ENCODE data around the gene RXFP2. TPM values are rescaled to one million over a fixed set of nuclear protein-coding genes. Genes with fewer than 3 reads are reported as not detected.

RXFP2 gene
- total and polyA plus RNA-seq, 10 of the 15 experiments (the other 5 are each of a cell fraction or from before 2014, with no cell fraction given): 0.01 to 0.05 TPM; not detected in 8

DNA sequence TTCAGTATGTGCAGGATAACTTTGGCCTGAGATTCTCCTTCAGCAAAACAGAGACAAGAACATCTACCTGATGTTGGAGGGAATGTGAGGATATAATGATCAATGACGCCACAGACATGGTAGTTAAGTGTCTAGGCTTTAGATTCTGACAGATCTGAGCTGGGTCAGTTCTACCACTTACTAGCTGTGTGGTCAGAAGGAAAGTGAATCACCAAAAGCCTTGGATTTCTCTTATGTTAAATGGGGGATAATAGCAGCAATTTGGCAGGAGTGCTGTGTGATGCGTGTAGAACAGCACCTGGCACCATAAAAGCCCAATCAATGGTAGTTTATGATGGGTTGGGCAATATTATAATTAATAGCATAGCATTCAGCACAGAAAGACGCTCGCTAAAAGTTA lies 41.7 kb downstream of the RXFP2 start:
- no peaks in the 10 kb centered on the region for H3K9me3 ChIP-seq (replicated peaks; ENCODE audit: control insufficient read depth, insufficient read depth, low read length)
- POLR2A ChIA-PET: no interaction called here
- H3K4me2 ChIP-seq (ENCODE audit: control insufficient read depth, insufficient read depth): no peak overlapping the region
- H2AFZ ChIP-seq (ENCODE audit: control insufficient read depth, low read depth, low read length): no peak overlapping the region
- SMC1A ChIA-PET (ENCODE audit: uncharacterized antibody, unreplicated experiment): no interaction called here
- FAIRE-seq (no peak), ATAC-seq (no peak), DNase-seq (ENCODE audit: low read depth, low spot score) (no peak)
- no peaks in the 10 kb centered on the region for H3K36me3 ChIP-seq (ENCODE audit: control insufficient read depth in 2 of 2, insufficient read depth in 2 of 2, low read length in 1 of 2)
- no peak overlapping the region for H3K4me3 ChIP-seq
- no peak overlapping the region for H3K9ac ChIP-seq (ENCODE audit: control insufficient read depth, insufficient read depth, low read length)
- no peaks in the 10 kb centered on the region for H3K79me2 ChIP-seq (ENCODE audit: control insufficient read depth, insufficient read depth, low read length)
- BruUV-seq (replicated peaks): no TSS peak
- no peaks in the 10 kb centered on the region for H4K20me1 ChIP-seq (ENCODE audit: control insufficient read depth, insufficient read depth)
- TF ChIP-seq STAT1 (conservative IDR thresholded peaks at IDR 0.05) (no peak), EGR1 (IDR thresholded peaks at IDR 0.05; ENCODE audit: borderline replicate concordance in 1 of 2, low read depth in 2 of 2, low read length in 2 of 2) (no peak), JUNB (IDR thresholded peaks at IDR 0.05) (no peak), JUND (IDR thresholded peaks at IDR 0.05; ENCODE audit: low read depth, low read length) (no peak), CHD4 (IDR thresholded peaks at IDR 0.05) (no peak), MAX (IDR thresholded peaks at IDR 0.05; ENCODE audit: low read depth, low read length) (no peak), FOXM1 (IDR thresholded peaks at IDR 0.05; ENCODE audit: low read depth, low read length) (no peak), SPI1 (IDR thresholded peaks at IDR 0.05; ENCODE audit: borderline replicate concordance, insufficient read depth, low read depth, low read length) (no peak), RFX5 (IDR thresholded peaks at IDR 0.05; ENCODE audit: low read depth, low read length) (no peak), POU2F2 (IDR thresholded peaks at IDR 0.05; ENCODE audit: borderline replicate concordance, low read depth, low read length) (no peak), HDGF (IDR thresholded peaks at IDR 0.05) (no peak)
- TF ChIP-seq, protein P1, sequence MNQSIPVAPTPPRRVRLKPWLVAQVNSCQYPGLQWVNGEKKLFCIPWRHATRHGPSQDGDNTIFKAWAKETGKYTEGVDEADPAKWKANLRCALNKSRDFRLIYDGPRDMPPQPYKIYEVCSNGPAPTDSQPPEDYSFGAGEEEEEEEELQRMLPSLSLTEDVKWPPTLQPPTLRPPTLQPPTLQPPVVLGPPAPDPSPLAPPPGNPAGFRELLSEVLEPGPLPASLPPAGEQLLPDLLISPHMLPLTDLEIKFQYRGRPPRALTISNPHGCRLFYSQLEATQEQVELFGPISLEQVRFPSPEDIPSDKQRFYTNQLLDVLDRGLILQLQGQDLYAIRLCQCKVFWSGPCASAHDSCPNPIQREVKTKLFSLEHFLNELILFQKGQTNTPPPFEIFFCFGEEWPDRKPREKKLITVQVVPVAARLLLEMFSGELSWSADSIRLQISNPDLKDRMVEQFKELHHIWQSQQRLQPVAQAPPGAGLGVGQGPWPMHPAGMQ (IDR thresholded peaks at IDR 0.05; ENCODE audit: borderline replicate concordance): no peak
- TF ChIP-seq, protein P2, sequence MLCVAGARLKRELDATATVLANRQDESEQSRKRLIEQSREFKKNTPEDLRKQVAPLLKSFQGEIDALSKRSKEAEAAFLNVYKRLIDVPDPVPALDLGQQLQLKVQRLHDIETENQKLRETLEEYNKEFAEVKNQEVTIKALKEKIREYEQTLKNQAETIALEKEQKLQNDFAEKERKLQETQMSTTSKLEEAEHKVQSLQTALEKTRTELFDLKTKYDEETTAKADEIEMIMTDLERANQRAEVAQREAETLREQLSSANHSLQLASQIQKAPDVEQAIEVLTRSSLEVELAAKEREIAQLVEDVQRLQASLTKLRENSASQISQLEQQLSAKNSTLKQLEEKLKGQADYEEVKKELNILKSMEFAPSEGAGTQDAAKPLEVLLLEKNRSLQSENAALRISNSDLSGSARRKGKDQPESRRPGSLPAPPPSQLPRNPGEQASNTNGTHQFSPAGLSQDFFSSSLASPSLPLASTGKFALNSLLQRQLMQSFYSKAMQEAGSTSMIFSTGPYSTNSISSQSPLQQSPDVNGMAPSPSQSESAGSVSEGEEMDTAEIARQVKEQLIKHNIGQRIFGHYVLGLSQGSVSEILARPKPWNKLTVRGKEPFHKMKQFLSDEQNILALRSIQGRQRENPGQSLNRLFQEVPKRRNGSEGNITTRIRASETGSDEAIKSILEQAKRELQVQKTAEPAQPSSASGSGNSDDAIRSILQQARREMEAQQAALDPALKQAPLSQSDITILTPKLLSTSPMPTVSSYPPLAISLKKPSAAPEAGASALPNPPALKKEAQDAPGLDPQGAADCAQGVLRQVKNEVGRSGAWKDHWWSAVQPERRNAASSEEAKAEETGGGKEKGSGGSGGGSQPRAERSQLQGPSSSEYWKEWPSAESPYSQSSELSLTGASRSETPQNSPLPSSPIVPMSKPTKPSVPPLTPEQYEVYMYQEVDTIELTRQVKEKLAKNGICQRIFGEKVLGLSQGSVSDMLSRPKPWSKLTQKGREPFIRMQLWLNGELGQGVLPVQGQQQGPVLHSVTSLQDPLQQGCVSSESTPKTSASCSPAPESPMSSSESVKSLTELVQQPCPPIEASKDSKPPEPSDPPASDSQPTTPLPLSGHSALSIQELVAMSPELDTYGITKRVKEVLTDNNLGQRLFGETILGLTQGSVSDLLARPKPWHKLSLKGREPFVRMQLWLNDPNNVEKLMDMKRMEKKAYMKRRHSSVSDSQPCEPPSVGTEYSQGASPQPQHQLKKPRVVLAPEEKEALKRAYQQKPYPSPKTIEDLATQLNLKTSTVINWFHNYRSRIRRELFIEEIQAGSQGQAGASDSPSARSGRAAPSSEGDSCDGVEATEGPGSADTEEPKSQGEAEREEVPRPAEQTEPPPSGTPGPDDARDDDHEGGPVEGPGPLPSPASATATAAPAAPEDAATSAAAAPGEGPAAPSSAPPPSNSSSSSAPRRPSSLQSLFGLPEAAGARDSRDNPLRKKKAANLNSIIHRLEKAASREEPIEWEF (IDR thresholded peaks at IDR 0.05; ENCODE audit: insufficient replicate concordance, low read depth, low read length): no peak
- intact Hi-C loops (cut with micrococcal nuclease; ENCODE audit: unreplicated experiment): no loop called here
- H3K4me1 ChIP-seq (ENCODE audit: control insufficient read depth, insufficient read depth, low read length): no peaks in the 10 kb centered on the region
- 9% methylated on average over 4 of the region's 4 CpGs for WGBS (ENCODE audit: insufficient coverage, insufficient replicate concordance, low lambda C conversion rate, missing lambda C conversion rate)
- RAD21 ChIA-PET (ENCODE audit: unreplicated experiment): no interaction called here
- no peaks in the 10 kb centered on the region for H3K27me3 ChIP-seq (replicated peaks in 1 of 2; ENCODE audit: control insufficient read depth in 2 of 2, insufficient read depth in 2 of 2, low read length in 1 of 2)
- in situ Hi-C loops (cut with MboI): no loop called here
- CTCF ChIA-PET: no interaction called here
- H3K27ac ChIP-seq (ENCODE audit: control insufficient read depth, insufficient read depth): no peak overlapping the region
